HEK293 (cell line): ENCODE measurements around the gene NSG1.
"Not testable (repeated sequence)": the region's sequence is repeated elsewhere in the genome, so short reads cannot be mapped to it uniquely, and the experiment has no call there.

Experiments
- BCL6B ChIP-seq: fragments of 450-650 bp; formaldehyde crosslinking; IDR thresholded peaks from 2 replicates; pipeline ENCODE4 v1.5.1; 2017; ENCODE audit warnings: missing biosample characterization, missing genetic modification characterization
- IKZF3 ChIP-seq: fragments of 450-650 bp; IDR thresholded peaks from 2 replicates; pipeline ENCODE4 v1.5.0; 2018; ENCODE audit warnings: missing biosample characterization, mild to moderate bottlenecking, missing genetic modification characterization, moderate library complexity
- ZNF398 ChIP-seq: fragments of 450-650 bp; formaldehyde crosslinking; IDR thresholded peaks from 2 replicates; pipeline ENCODE4 v1.5.1; 2017; ENCODE audit warnings: missing biosample characterization, missing genetic modification characterization

GRCh38 chr4:4422117-4422516, 35.2 kb downstream of the NSG1 start:
- not testable (repeated sequence) for TF ChIP-seq ZNF398; IKZF3 (tag by site-specific recombination); BCL6B (tag by site-specific recombination)
